Urinary bladder (tissue), 4 donors: Measurements from ENCODE around the gene RHBDL3. TPM values are rescaled to one million over a fixed set of nuclear protein-coding genes. Genes with fewer than 3 reads are reported as not detected.
"Not testable (repeated sequence)": the region's sequence is repeated elsewhere in the genome, so short reads cannot be mapped to it uniquely, and the experiment has no call there.

ENCODE experiments used
- DNase-seq: peaks from one replicate; pipeline ENCODE4 v3.0.0-alpha.2; 2015; ENCODE audit errors: extremely low spot score
- H3K27ac ChIP-seq: one replicate; pipeline ENCODE4 v1.5.1; 2013; ENCODE audit warnings: low read depth, mild to moderate bottlenecking, moderate library complexity
- H3K36me3 ChIP-seq: one replicate; pipeline ENCODE4 v1.6.1; 2013; ENCODE audit warnings: mild to moderate bottlenecking, moderate library complexity; ENCODE audit not compliant: insufficient read depth
- H3K4me1 ChIP-seq: one replicate; pipeline ENCODE4 v1.6.1; 2013; ENCODE audit warnings: mild to moderate bottlenecking, moderate library complexity; ENCODE audit not compliant: insufficient read depth
- H3K4me3 ChIP-seq: one replicate; pipeline ENCODE4 v1.5.1; 2013; ENCODE audit warnings: low read depth, low read length
- WGBS: extraction: QIAGEN DNeasy Blood & Tissue Kit; methylation state at CpG from one replicate; pipeline ENCODE4 v1.1.7; 2013; 5-methylcytosine and 5-hydroxymethylcytosine counted together
- polyA plus RNA-seq: library from polyadenylated mRNA; stranded (reverse); fragments of 200-250 nt; gene quantifications from one replicate; pipeline ENCODE4 v1.2.3, GENCODE V29; 2013
- total RNA-seq: library from RNA; depleted of rRNA; stranded (reverse); fragments of >200 nt; gene quantifications from one replicate; pipeline ENCODE4 v1.2.3, GENCODE V29; 2014
- donor health status: healthy with polysubstance abuse.
- donor health status: healthy.

Gene RHBDL3
- total and polyA plus RNA-seq, 2 donors: 1.9 TPM

- DNase-seq: no peak
- Histone ChIP-seq H3K27ac (no peak overlapping the region), H3K4me1 (no peaks in the 10 kb centered on the region), H3K4me3 (no peak overlapping the region), H3K36me3 (no peaks in the 10 kb centered on the region)
- WGBS: 75% methylated on average over 18 of the region's 18 CpGs
Observed at GRCh38 chr17:32258383-32259140, 7.1 kb upstream of the RHBDL3 start.

GRCh38 chr17:32259586-32259985 is 6.0 kb upstream of the RHBDL3 start:
- Histone ChIP-seq H3K4me1 (no peaks in the 10 kb centered on the region), H3K27ac (no peak overlapping the region), H3K4me3 (no peak overlapping the region), H3K36me3 (no peaks in the 10 kb centered on the region)
- DNase-seq: no peak
- 61% methylated on average over 4 of the region's 4 CpGs for WGBS

- Histone ChIP-seq H3K4me1 (no peaks in the 10 kb centered on the region), H3K4me3 (no peak overlapping the region), H3K27ac (no peak overlapping the region), H3K36me3 (no peaks in the 10 kb centered on the region)
- no peak for DNase-seq
- 31% methylated on average over 7 of the region's 7 CpGs for WGBS
Observed at GRCh38 chr17:32261417-32261736, 4.3 kb upstream of the RHBDL3 start.

DNA sequence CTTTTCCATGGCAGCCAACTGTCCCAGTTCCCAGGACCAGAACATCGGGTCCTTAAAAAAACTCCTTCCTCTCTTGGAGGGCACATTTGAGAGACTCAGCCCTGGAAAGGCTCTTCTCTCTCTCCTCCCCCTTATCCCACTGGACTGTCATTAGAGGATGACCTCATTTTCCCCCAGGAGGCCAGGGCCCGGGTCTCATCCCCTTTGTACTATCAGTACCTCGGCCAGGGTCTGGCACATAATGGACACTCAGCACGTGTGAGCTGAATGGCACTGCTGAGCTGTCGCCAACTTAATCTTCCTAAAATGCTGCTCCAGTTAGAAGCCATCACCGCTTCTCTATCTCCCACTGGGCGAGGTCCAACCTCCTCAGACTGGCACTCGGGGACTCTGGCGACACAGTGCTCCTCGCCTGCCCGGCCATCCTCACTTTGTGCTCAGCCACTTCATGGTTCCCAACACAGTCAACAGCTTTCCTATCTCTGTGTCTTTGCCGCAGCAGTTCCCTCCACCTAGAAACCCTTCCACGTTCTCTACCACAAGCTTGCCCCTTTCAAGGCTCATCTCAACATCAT is 3.6 kb upstream of the RHBDL3 start:
- H3K4me1 ChIP-seq: no peaks in the 10 kb centered on the region
- H3K4me3 ChIP-seq: no peak overlapping the region
- no peak for DNase-seq
- no peak overlapping the region for H3K27ac ChIP-seq
- 77% methylated on average over 13 of the region's 13 CpGs for WGBS
- H3K36me3 ChIP-seq: no peaks in the 10 kb centered on the region

- 96% methylated on average over 17 of the region's 17 CpGs for WGBS
- H3K27ac ChIP-seq, DNase-seq, H3K4me1 ChIP-seq, H3K4me3 ChIP-seq, H3K36me3 ChIP-seq: not testable (repeated sequence)
Observed at GRCh38 chr17:32263515-32263914, 2.1 kb upstream of the RHBDL3 start.

- H3K4me3 ChIP-seq: no peak overlapping the region
- H3K4me1 ChIP-seq: peaks cover 2% of the 10 kb centered on the region
- no peak for DNase-seq
- H3K27ac ChIP-seq: no peak overlapping the region
- no peaks in the 10 kb centered on the region for H3K36me3 ChIP-seq
- WGBS: 34% methylated on average over 6 of the region's 6 CpGs
Observed at GRCh38 chr17:32264140-32264799, 1.4 kb upstream of the RHBDL3 start.

GRCh38 chr17:32264823-32265191 is 825 bp upstream of the RHBDL3 start:
- 23% methylated on average over 8 of the region's 8 CpGs for WGBS
- DNase-seq: no peak
- Histone ChIP-seq H3K36me3 (no peaks in the 10 kb centered on the region), H3K4me1 (peaks cover 2% of the 10 kb centered on the region), H3K4me3 (no peak overlapping the region), H3K27ac (no peak overlapping the region)

- Histone ChIP-seq H3K4me1 (peaks cover 2% of the 10 kb centered on the region), H3K27ac (no peak overlapping the region), H3K4me3 (peak overlapping the region; percentile 71), H3K36me3 (no peaks in the 10 kb centered on the region)
- WGBS: under 1% methylated on average over 53 of the region's 55 CpGs
- no peak for DNase-seq
Observed at GRCh38 chr17:32266051-32266388, 388 bp downstream of the RHBDL3 start.

- Histone ChIP-seq H3K4me3 (peak overlapping the region; percentile 71), H3K4me1 (peaks cover 2% of the 10 kb centered on the region), H3K27ac (no peak overlapping the region), H3K36me3 (no peaks in the 10 kb centered on the region)
- no peak for DNase-seq
- WGBS: 1% methylated on average over 78 of the region's 78 CpGs
Observed at GRCh38 chr17:32266389-32267301, 1.0 kb downstream of the RHBDL3 start.

GRCh38 chr17:32267690-32268205 is 2.1 kb downstream of the RHBDL3 start:
- Histone ChIP-seq H3K4me1 (peaks cover 2% of the 10 kb centered on the region), H3K27ac (no peak overlapping the region), H3K4me3 (no peak overlapping the region), H3K36me3 (no peaks in the 10 kb centered on the region)
- no peak for DNase-seq
- 26% methylated on average over 10 of the region's 10 CpGs for WGBS

GRCh38 chr17:32268734-32269288 is 3.2 kb downstream of the RHBDL3 start:
- H3K27ac ChIP-seq: no peak overlapping the region
- no peak overlapping the region for H3K4me3 ChIP-seq
- 80% methylated on average over 7 of the region's 7 CpGs for WGBS
- no peaks in the 10 kb centered on the region for H3K36me3 ChIP-seq
- H3K4me1 ChIP-seq: peaks cover 2% of the 10 kb centered on the region
- no peak for DNase-seq

DNA sequence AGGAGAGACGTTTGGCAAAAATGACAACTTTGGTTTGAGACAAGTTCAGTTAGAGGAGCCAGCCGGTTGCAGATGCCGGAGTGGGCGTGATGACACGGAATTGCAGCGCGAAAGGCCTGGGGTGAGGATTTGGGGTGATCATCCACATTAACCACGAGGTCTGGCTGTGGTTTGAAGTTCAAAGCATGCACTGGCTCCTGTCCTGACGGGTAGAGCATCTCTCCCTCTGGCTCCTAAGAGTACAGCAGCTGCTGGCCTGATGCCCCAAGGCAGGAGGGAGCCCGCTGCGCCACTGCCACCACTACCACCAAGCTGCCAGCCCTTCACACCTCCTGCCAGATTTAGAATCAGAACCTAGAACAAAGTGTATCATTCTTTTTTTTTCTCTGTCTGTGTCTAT is 3.7 kb downstream of the RHBDL3 start:
- WGBS: 75% methylated on average over 11 of the region's 11 CpGs
- DNase-seq: no peak

DNA sequence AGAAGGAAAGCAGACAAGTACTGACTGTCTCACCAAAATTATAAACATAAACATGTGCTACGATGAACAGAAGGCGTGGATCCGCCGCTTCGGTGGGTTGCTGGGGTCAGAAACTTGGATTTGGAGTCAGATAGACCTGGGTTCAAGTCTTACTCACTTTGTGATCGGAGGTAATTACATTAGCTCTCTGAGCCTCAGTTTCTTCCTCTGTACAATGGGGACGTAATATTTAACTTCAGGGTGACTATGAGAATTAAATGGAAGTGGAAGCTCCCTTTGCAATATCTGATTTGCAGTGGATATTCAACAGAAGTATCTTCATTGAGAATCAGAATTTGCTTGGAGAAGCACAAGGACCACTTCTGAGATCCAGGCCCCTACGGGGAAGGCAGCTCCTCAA is 6.2 kb downstream of the RHBDL3 start:
- Histone ChIP-seq H3K4me1 (peaks cover 2% of the 10 kb centered on the region), H3K4me3 (no peak overlapping the region), H3K36me3 (no peaks in the 10 kb centered on the region), H3K27ac (no peak overlapping the region)
- no peak for DNase-seq
- WGBS: 90% methylated on average over 8 of the region's 8 CpGs

More for the DNA sequence above, 3.7 kb downstream of the RHBDL3 start:
- Histone ChIP-seq H3K27ac (no peak overlapping the region), H3K4me1 (peaks cover 2% of the 10 kb centered on the region), H3K4me3 (no peak overlapping the region), H3K36me3 (no peaks in the 10 kb centered on the region)
